MCF 10A (cell line): ENCODE data around the gene FBXL3. TPM values are rescaled to one million over a fixed set of nuclear protein-coding genes. Genes with fewer than 3 reads are reported as not detected.
"Not testable (repeated sequence)": the region's sequence is repeated elsewhere in the genome, so short reads cannot be mapped to it uniquely, and the experiment has no call there.

ENCODE experiments used
- BruUV-seq: library from RNA; stranded (reverse); fragments of 400-500 nt; replicated peaks from 2 replicates; lab custom pipeline; 2021; lab: Mats Ljungman, UMichigan
- CTCF ChIA-PET: fragments of 300-600 bp; sonication (Branson Sonifier 250); formaldehyde crosslinking; extraction: SDS; loops from one replicate; lab custom pipeline; 2021; ENCODE audit warnings: antibody characterized with exemption, inconsistent platforms; lab: Yijun Ruan, JAX
- POLR2A ChIA-PET: fragments of 300-600, 350-650 bp; sonication (Branson Sonifier 250); formaldehyde crosslinking; extraction: SDS; loops from one replicate; lab custom pipeline; 2020; ENCODE audit warnings: antibody characterized with exemption, inconsistent platforms; lab: Yijun Ruan, JAX
- DNase-seq: peaks from one replicate; pipeline ENCODE4 v3.0.0-alpha.2; 2018; ENCODE audit not compliant: unreplicated experiment
- H3K27ac Mint-ChIP-seq: one replicate; pipeline ENCODE4 v1.8.0; 2022; ENCODE audit warnings: mild to moderate bottlenecking, low read depth, mixed read lengths; ENCODE audit not compliant: unreplicated experiment
- H3K27me3 Mint-ChIP-seq: one replicate; pipeline ENCODE4 v1.8.0; 2022; ENCODE audit warnings: mixed read lengths; ENCODE audit not compliant: insufficient read depth, unreplicated experiment
- H3K36me3 Mint-ChIP-seq: one replicate; pipeline ENCODE4 v1.8.0; 2022; ENCODE audit warnings: mild to moderate bottlenecking, moderate library complexity, mixed read lengths; ENCODE audit not compliant: insufficient read depth, unreplicated experiment
- H3K4me1 Mint-ChIP-seq: one replicate; pipeline ENCODE4 v1.8.0; 2022; ENCODE audit warnings: mixed read lengths; ENCODE audit not compliant: insufficient read depth, unreplicated experiment
- H3K4me3 Mint-ChIP-seq: one replicate; pipeline ENCODE4 v1.8.0; 2022; ENCODE audit warnings: mild to moderate bottlenecking, moderate library complexity, mixed read lengths; ENCODE audit not compliant: unreplicated experiment
- H3K9me3 Mint-ChIP-seq: one replicate; pipeline ENCODE4 v1.8.0; 2022; ENCODE audit warnings: mixed read lengths; ENCODE audit not compliant: unreplicated experiment
- CTCF ChIP-seq: fragments of 200-600 bp; IDR thresholded peaks from one replicate; pipeline ENCODE4 v1.8.0; 2022; ENCODE audit warnings: antibody characterized with exemption, mild to moderate bottlenecking; ENCODE audit not compliant: unreplicated experiment
- intact Hi-C: fragments of 100-400 bp; cut with micrococcal nuclease; formaldehyde crosslinking; loops from 2 replicates; pipeline ENCODE4 v1.14.1; 2022
- total RNA-seq: library from RNA; stranded (reverse); gene quantifications from 2 replicates; pipeline ENCODE4 v1.2.3, GENCODE V29; 2022

Gene FBXL3
- total RNA-seq, 1 experiment from 2014 or later: 34.9 TPM

- Mint-ChIP-seq H3K36me3 (no peaks in the 10 kb centered on the region), H3K4me3 (no peak overlapping the region), H3K9me3 (peaks cover 8% of the 10 kb centered on the region), H3K4me1 (peaks cover 20% of the 10 kb centered on the region), H3K27me3 (no peaks in the 10 kb centered on the region), H3K27ac (no peak overlapping the region)
- CTCF ChIA-PET: interaction anchor here (0.6 to 1.8 kb wide), 3 partner anchors 33 to 61 kb away, joined by 3 to 5 read pairs (median 4); no protein-coding TSS in a partner anchor
- intact Hi-C loops: no loop called here
- BruUV-seq: no TSS peak
- POLR2A ChIA-PET: interaction anchor here (0.7 to 2.3 kb wide), 17 partner anchors 9 to 87 kb away, joined by 3 to 16 read pairs (median 5); partner anchors contain the start of genes CLN5 and KCTD12
- TF ChIP-seq CTCF: no peak
- peak; percentile 89 for DNase-seq
These were observed 61.1 kb downstream of the FBXL3 start for GRCh38 chr13:76965759-76966421.

- H3K4me3 Mint-ChIP-seq, H3K4me1 Mint-ChIP-seq, H3K36me3 Mint-ChIP-seq, intact Hi-C loops, H3K27ac Mint-ChIP-seq, H3K27me3 Mint-ChIP-seq, BruUV-seq, DNase-seq: not testable (repeated sequence)
- peaks cover 17% of the 10 kb centered on the region for H3K9me3 Mint-ChIP-seq
- ChIA-PET CTCF (interaction anchor here (0.6 kb wide), 1 partner anchor 23 kb away, joined by 3 read pairs; no protein-coding TSS in a partner anchor), POLR2A (interaction anchor here (0.6 kb wide), 2 partner anchors 28 to 30 kb away, joined by 3 to 4 read pairs; no protein-coding TSS in a partner anchor)
These were observed 67.2 kb downstream of the FBXL3 start for GRCh38 chr13:76959734-76960133.

- Mint-ChIP-seq H3K4me1 (no peaks in the 10 kb centered on the region), H3K27me3 (no peaks in the 10 kb centered on the region), H3K27ac (no peak overlapping the region), H3K36me3 (no peaks in the 10 kb centered on the region), H3K9me3 (peaks cover 17% of the 10 kb centered on the region), H3K4me3 (no peak overlapping the region)
- intact Hi-C loops: no loop called here
- no peak for DNase-seq
- TF ChIP-seq CTCF: no peak
- ChIA-PET CTCF (interaction anchor here (0.6 to 1.1 kb wide), 2 partner anchors 22 kb away, joined by 3 to 4 read pairs; no protein-coding TSS in a partner anchor), POLR2A (interaction anchor here (0.6 kb wide), 2 partner anchors 27 to 29 kb away, joined by 3 to 4 read pairs; no protein-coding TSS in a partner anchor)
- BruUV-seq: no TSS peak
These were observed 68.0 kb downstream of the FBXL3 start for GRCh38 chr13:76958841-76959432.

GRCh38 chr13:76955661-76956060, 71.3 kb downstream of the FBXL3 start:
- H3K27me3 Mint-ChIP-seq: peaks cover 11% of the 10 kb centered on the region
- peaks cover 7% of the 10 kb centered on the region for H3K9me3 Mint-ChIP-seq
- TF ChIP-seq CTCF: no peak
- no peak overlapping the region for H3K27ac Mint-ChIP-seq
- ChIA-PET CTCF (interaction anchor here (1.5 to 1.6 kb wide), 2 partner anchors 10 to 25 kb away, joined by 4 to 5 read pairs; no protein-coding TSS in a partner anchor), POLR2A (interaction anchor here (1.7 kb wide), 1 partner anchor 10 kb away, joined by 7 read pairs; no protein-coding TSS in a partner anchor)
- DNase-seq: no peak
- BruUV-seq: no TSS peak
- no peaks in the 10 kb centered on the region for H3K4me1 Mint-ChIP-seq
- H3K36me3 Mint-ChIP-seq: no peaks in the 10 kb centered on the region
- intact Hi-C loops: no loop called here
- H3K4me3 Mint-ChIP-seq: no peak overlapping the region

Other genes with a start within 250 kb of the FBXL3 start
- 15.6 and 15.8 TPM in 2 replicates for gene KCTD12, start 140.8 kb downstream of the FBXL3 start, total RNA-seq
- not detected in 2 replicates for gene ACOD1, start 78.6 kb downstream of the FBXL3 start, total RNA-seq
- 16.0 and 17.8 TPM in 2 replicates for gene CLN5, start 35.1 kb downstream of the FBXL3 start, total RNA-seq